PC-3 (cell line): ENCODE data around the gene METTL1.

Experiments
- CTCF ChIP-seq: fragments of 300-600 bp; sonication (generic); conservative IDR thresholded peaks from 2 replicates; pipeline ENCODE4 v1.5.1; 2017; ENCODE audit warnings: antibody characterized with exemption, low read depth, mild to moderate bottlenecking, low read length
- EZH2 ChIP-seq: fragments of 300-600 bp; sonication (generic); IDR thresholded peaks from one replicate; pipeline ENCODE4 v1.6.1; 2017; ENCODE audit warnings: antibody characterized with exemption, mild to moderate bottlenecking, low read length; ENCODE audit not compliant: unreplicated experiment
- EZH2phosphoT487 ChIP-seq: fragments of 300-600 bp; sonication (generic); IDR thresholded peaks from 2 replicates; pipeline ENCODE4 v1.6.1; 2018; ENCODE audit warnings: mild to moderate bottlenecking, antibody characterized with exemption, low read length, borderline replicate concordance

- no peak for TF ChIP-seq CTCF
- TF ChIP-seq EZH2phosphoT487, result no peak
- TF ChIP-seq EZH2, result no peak
Measured at GRCh38 chr12:57810450-57810849, 38.5 kb upstream of the METTL1 start.
